ENCODE measurements around the gene RAB8B. TPM values are rescaled to one million over a fixed set of nuclear protein-coding genes. Genes with fewer than 3 reads are reported as not detected.

The RAB8B gene
- total RNA-seq, 1 experiment from 2014 or later: 20.9 TPM

DNA sequence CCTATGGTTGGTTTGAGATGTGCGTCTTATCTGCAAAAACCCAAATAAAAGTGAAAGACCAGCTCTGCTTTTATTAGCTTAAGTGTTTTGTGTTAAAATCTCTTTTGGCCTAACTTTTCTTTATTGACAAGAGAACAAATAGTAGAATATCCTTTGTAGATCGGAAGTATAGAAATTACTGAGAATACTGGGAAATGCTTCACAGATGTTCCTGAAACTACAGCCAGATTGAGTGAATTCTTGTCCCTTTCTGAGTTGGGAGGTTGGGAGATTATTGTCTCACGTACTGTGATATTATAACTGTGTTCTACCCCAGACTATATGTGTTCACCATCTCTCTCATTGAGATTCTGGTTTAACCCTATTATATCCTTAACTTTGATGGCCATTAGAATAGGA lies 21.7 kb downstream of the RAB8B start:
- Histone ChIP-seq H2AFZ (no peak overlapping the region), H3K79me2 (ENCODE audit: low read depth) (peaks cover 34% of the 10 kb centered on the region; the same call in 1 of the 2 replicates)

DNA sequence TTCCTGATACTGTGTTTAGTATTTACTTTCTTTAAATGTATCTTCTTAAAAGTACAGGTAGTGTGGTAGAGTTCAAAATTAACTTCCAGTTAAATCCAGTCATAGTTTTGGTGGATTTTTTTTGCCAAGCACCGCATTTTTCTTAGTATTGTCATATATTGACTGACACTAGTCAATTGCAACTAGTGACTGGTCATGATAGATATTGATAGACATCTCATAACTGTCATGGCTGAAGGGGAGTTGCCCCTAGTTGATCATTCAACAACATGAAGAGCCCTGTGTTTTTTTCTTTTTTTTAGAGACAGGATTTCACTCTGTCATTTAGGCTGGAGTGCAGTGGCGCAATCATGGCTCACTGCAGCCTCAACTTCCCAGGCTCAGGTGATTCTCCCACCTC lies 22.1 kb downstream of the RAB8B start:
- intact Hi-C loops (cut with micrococcal nuclease; ENCODE audit: unreplicated experiment): no loop called here
- peak overlapping the region; percentile 71 for H3K4me2 ChIP-seq

More for the DNA sequence above, 21.7 kb downstream of the RAB8B start:
- no peak for DNase-seq
- Histone ChIP-seq H3K27ac (peak overlapping the region; percentile 91), H3K9me2 (ENCODE audit: insufficient read depth) (no peaks in the 10 kb centered on the region), H3K4me1 (replicated peaks; ENCODE audit: insufficient read depth) (peaks cover 42% of the 10 kb centered on the region), H3K4me2 (peak overlapping the region; percentile 71; the same call in 1 of the 2 replicates), H3F3A (ENCODE audit: insufficient read depth, low read depth) (peaks cover 30% of the 10 kb centered on the region), H4K20me1 (ENCODE audit: insufficient read depth) (no peaks in the 10 kb centered on the region), H3K27me3 (ENCODE audit: insufficient read depth, low read depth) (no peaks in the 10 kb centered on the region), H3K36me3 (ENCODE audit: low read depth) (no peaks in the 10 kb centered on the region), H3K9me3 (ENCODE audit: insufficient read depth, low read depth) (no peaks in the 10 kb centered on the region), H3K4me3 (no peak overlapping the region)
- ChIA-PET POLR2A (ENCODE audit: unreplicated experiment) (interaction anchor here (0.6 kb wide), 1 partner anchor 880 kb away, joined by 9 read pairs; no protein-coding TSS in a partner anchor), CTCF (no interaction called here)
- TF ChIP-seq, protein P1, sequence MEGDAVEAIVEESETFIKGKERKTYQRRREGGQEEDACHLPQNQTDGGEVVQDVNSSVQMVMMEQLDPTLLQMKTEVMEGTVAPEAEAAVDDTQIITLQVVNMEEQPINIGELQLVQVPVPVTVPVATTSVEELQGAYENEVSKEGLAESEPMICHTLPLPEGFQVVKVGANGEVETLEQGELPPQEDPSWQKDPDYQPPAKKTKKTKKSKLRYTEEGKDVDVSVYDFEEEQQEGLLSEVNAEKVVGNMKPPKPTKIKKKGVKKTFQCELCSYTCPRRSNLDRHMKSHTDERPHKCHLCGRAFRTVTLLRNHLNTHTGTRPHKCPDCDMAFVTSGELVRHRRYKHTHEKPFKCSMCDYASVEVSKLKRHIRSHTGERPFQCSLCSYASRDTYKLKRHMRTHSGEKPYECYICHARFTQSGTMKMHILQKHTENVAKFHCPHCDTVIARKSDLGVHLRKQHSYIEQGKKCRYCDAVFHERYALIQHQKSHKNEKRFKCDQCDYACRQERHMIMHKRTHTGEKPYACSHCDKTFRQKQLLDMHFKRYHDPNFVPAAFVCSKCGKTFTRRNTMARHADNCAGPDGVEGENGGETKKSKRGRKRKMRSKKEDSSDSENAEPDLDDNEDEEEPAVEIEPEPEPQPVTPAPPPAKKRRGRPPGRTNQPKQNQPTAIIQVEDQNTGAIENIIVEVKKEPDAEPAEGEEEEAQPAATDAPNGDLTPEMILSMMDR (conservative IDR thresholded peaks at IDR 0.05): no peak
- TF ChIP-seq EZH2 (IDR thresholded peaks at IDR 0.05; ENCODE audit: low read depth): no peak
- intact Hi-C loops (cut with micrococcal nuclease; ENCODE audit: unreplicated experiment): no loop called here
- no TSS peak for BruUV-seq (replicated peaks)

DNA sequence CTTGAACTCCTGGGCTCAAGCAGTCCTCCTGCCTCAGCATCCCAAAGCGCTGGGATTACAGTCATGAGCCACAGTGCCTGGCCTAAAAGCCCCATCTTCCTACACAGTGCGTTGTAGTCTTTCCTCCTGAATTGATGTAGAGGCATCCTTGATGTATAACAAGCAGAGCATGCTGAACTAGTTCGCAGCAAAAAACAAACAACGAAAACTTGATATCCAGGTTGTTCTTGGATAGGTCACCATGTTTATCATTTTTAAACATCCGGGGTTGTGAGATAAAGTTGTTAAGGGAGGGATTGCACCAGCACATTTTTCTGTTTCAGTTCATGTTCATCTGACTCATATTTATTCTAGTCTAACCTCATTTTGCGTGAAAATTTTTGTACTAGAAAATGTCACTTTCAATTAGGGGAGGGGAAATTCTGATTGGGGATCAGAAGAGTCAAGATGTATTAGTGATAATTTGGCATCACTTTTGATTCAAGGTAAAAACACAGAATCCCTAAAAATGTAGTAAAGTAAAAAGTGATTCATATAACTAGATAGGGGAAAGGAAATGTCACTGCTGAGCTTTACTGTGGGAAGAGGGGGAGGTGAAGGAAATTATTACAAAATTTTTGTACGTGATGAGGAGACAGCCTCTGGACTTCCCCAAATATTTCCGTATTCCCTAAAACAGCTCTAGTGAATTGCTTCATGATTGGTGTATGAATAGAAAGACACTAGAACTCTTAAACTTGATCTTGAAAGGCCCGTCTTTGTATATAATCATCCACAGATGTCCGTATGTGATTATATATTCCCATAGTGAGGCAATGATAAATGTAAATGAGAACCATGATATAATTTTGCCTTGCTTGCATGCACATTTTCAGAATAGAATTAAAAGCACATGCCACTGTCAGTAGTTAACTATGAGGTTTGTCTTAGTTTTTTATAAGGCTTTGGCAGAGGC lies 22.9 kb downstream of the RAB8B start:
- H3K4me3 ChIP-seq: peak overlapping the region; percentile 9; the same call in 1 of the 2 replicates
- TF ChIP-seq, protein P1 (conservative IDR thresholded peaks at IDR 0.05): no peak
- no peak for TF ChIP-seq EZH2 (IDR thresholded peaks at IDR 0.05; ENCODE audit: low read depth)
- peak overlapping the region; percentile 91 for H3K27ac ChIP-seq
- H3K79me2 ChIP-seq (ENCODE audit: low read depth): peaks cover 34% of the 10 kb centered on the region; the same call in 1 of the 2 replicates
- H3K4me1 ChIP-seq (replicated peaks; ENCODE audit: insufficient read depth): peaks cover 43% of the 10 kb centered on the region
- BruUV-seq (replicated peaks): no TSS peak
- H4K20me1 ChIP-seq (ENCODE audit: insufficient read depth): no peaks in the 10 kb centered on the region
- intact Hi-C loops (cut with micrococcal nuclease; ENCODE audit: unreplicated experiment): no loop called here
- no peaks in the 10 kb centered on the region for H3K36me3 ChIP-seq (ENCODE audit: low read depth)
- no peaks in the 10 kb centered on the region for H3K27me3 ChIP-seq (ENCODE audit: insufficient read depth, low read depth)
- peaks cover 35% of the 10 kb centered on the region for H3F3A ChIP-seq (ENCODE audit: insufficient read depth, low read depth)
- peak overlapping the region; percentile 71 for H3K4me2 ChIP-seq
- peak; percentile 20 to 91 for DNase-seq
- no peaks in the 10 kb centered on the region for H3K9me2 ChIP-seq (ENCODE audit: insufficient read depth)
- POLR2A ChIA-PET (ENCODE audit: unreplicated experiment): no interaction called here
- CTCF ChIA-PET: interaction anchor here (0.7 kb wide), 1 partner anchor 351 kb away, joined by 3 read pairs; no protein-coding TSS in a partner anchor
- H3K9me3 ChIP-seq (ENCODE audit: insufficient read depth, low read depth): no peaks in the 10 kb centered on the region
- H2AFZ ChIP-seq: no peak overlapping the region

More for the DNA sequence above, 22.1 kb downstream of the RAB8B start:
- no peaks in the 10 kb centered on the region for H4K20me1 ChIP-seq (ENCODE audit: insufficient read depth)
- H3K4me1 ChIP-seq (replicated peaks; ENCODE audit: insufficient read depth): peaks cover 42% of the 10 kb centered on the region
- no peak overlapping the region for H2AFZ ChIP-seq
- peak overlapping the region; percentile 91 for H3K27ac ChIP-seq
- H3K9me2 ChIP-seq (ENCODE audit: insufficient read depth): no peaks in the 10 kb centered on the region
- peaks cover 30% of the 10 kb centered on the region for H3F3A ChIP-seq (ENCODE audit: insufficient read depth, low read depth)
- TF ChIP-seq EZH2 (IDR thresholded peaks at IDR 0.05; ENCODE audit: low read depth): no peak
- TF ChIP-seq, protein P1 (conservative IDR thresholded peaks at IDR 0.05): no peak
- no peaks in the 10 kb centered on the region for H3K9me3 ChIP-seq (ENCODE audit: insufficient read depth, low read depth)
- H3K27me3 ChIP-seq (ENCODE audit: insufficient read depth, low read depth): no peaks in the 10 kb centered on the region
- POLR2A ChIA-PET (ENCODE audit: unreplicated experiment): interaction anchor here (0.6 kb wide), 1 partner anchor 880 kb away, joined by 9 read pairs; no protein-coding TSS in a partner anchor
- no peaks in the 10 kb centered on the region for H3K36me3 ChIP-seq (ENCODE audit: low read depth)
- no peak overlapping the region for H3K4me3 ChIP-seq
- CTCF ChIA-PET: no interaction called here
- BruUV-seq (replicated peaks): no TSS peak
- H3K79me2 ChIP-seq (ENCODE audit: low read depth): peaks cover 34% of the 10 kb centered on the region; the same call in 1 of the 2 replicates
- DNase-seq: no peak
